ENCODE measurements around the gene PRIM2. TPM values are rescaled to one million over a fixed set of nuclear protein-coding genes. Genes with fewer than 3 reads are reported as not detected.
"Not testable (repeated sequence)": the region's sequence is repeated elsewhere in the genome, so short reads cannot be mapped to it uniquely, and the experiment has no call there.

Gene PRIM2
- total RNA-seq (2014; rRNA removed; shearing (Covaris generic)) = 52.2 and 62.8 TPM in 2 replicates

- DNase-seq (ENCODE audit: low spot score) = peak; percentile 78
Observed at GRCh38 chr6:57317060-57317943, at the start of gene PRIM2. Gene PRIM2 (plus strand): TSS chr6:57317630. CDS start chr6:57318446, 816 bp downstream.

GRCh38 chr6:57268294-57268640 lies 49.2 kb upstream of the PRIM2 start:
- no peak for DNase-seq (ENCODE audit: low spot score)

GRCh38 chr6:57274113-57274824 lies 43.2 kb upstream of the PRIM2 start:
- DNase-seq (ENCODE audit: low spot score) = not testable (repeated sequence)

GRCh38 chr6:57275384-57275783 lies 42.0 kb upstream of the PRIM2 start:
- no peak for DNase-seq (ENCODE audit: low spot score)

- no peak for DNase-seq (ENCODE audit: low spot score)
Observed at GRCh38 chr6:57276946-57277345, 40.5 kb upstream of the PRIM2 start.

GRCh38 chr6:57278570-57278969 lies 38.9 kb upstream of the PRIM2 start:
- DNase-seq (ENCODE audit: low spot score) = no peak

GRCh38 chr6:57279013-57279412 lies 38.4 kb upstream of the PRIM2 start:
- no peak for DNase-seq (ENCODE audit: low spot score)

- no peak for DNase-seq (ENCODE audit: low spot score)
Observed at GRCh38 chr6:57283106-57283505, 34.3 kb upstream of the PRIM2 start.

- no peak for DNase-seq (ENCODE audit: low spot score)
Observed at GRCh38 chr6:57283911-57284455, 33.4 kb upstream of the PRIM2 start.

GRCh38 chr6:57288136-57288535 lies 29.3 kb upstream of the PRIM2 start:
- DNase-seq (ENCODE audit: low spot score) = not testable (repeated sequence)

GRCh38 chr6:57293472-57293871 lies 24.0 kb upstream of the PRIM2 start:
- DNase-seq (ENCODE audit: low spot score) = not testable (repeated sequence)

- DNase-seq (ENCODE audit: low spot score) = no peak
Observed at GRCh38 chr6:57294862-57295445, 22.5 kb upstream of the PRIM2 start.

- no peak for DNase-seq (ENCODE audit: low spot score)
Observed at GRCh38 chr6:57297505-57297904, 19.9 kb upstream of the PRIM2 start.

- no peak for DNase-seq (ENCODE audit: low spot score)
Observed at GRCh38 chr6:57298741-57299140, 18.7 kb upstream of the PRIM2 start.

- no peak for DNase-seq (ENCODE audit: low spot score)
Observed at GRCh38 chr6:57301757-57302156, 15.7 kb upstream of the PRIM2 start.

- DNase-seq (ENCODE audit: low spot score) = no peak
Observed at GRCh38 chr6:57302477-57302876, 15.0 kb upstream of the PRIM2 start.

GRCh38 chr6:57303931-57304681 lies 13.3 kb upstream of the PRIM2 start:
- DNase-seq (ENCODE audit: low spot score) = no peak

GRCh38 chr6:57305107-57305506 lies 12.3 kb upstream of the PRIM2 start:
- DNase-seq (ENCODE audit: low spot score) = no peak

- no peak for DNase-seq (ENCODE audit: low spot score)
Observed at GRCh38 chr6:57305761-57306160, 11.7 kb upstream of the PRIM2 start.

GRCh38 chr6:57306273-57306672 lies 11.2 kb upstream of the PRIM2 start:
- DNase-seq (ENCODE audit: low spot score) = no peak

GRCh38 chr6:57307850-57308249 lies 9.6 kb upstream of the PRIM2 start:
- DNase-seq (ENCODE audit: low spot score) = no peak

- DNase-seq (ENCODE audit: low spot score) = not testable (repeated sequence)
Observed at GRCh38 chr6:57308755-57309154, 8.7 kb upstream of the PRIM2 start.
